Stimulated activated CD4-positive, alpha-beta T cell treated with anti-CD3 and anti-CD28 coated beads, Interleukin-12 subunit alpha, Interleukin-12 subunit beta, amount 100 ng/mL, for 48 hours (primary cell): ENCODE data around the gene TTC24.

Experiments used
- DNase-seq, 3 donors: peaks; one replicate each; pipeline ENCODE4 v3.0.0-alpha.2; 2020; ENCODE audit warnings: low read depth in 2 of 3, low spot score in 1 of 3

TTC24 gene

GRCh38 chr1:156553860-156554485, 25.6 kb upstream of the TTC24 start:
- no peak for DNase-seq

- DNase-seq: no peak
Measured at GRCh38 chr1:156554971-156555370, 24.6 kb upstream of the TTC24 start.

GRCh38 chr1:156555715-156556114, 23.8 kb upstream of the TTC24 start:
- no peak for DNase-seq

GRCh38 chr1:156556354-156556753, 23.2 kb upstream of the TTC24 start:
- no peak for DNase-seq

- no peak for DNase-seq
Measured at GRCh38 chr1:156559086-156559796, 20.3 kb upstream of the TTC24 start.

GRCh38 chr1:156559797-156560385, 19.6 kb upstream of the TTC24 start:
- no peak for DNase-seq

- DNase-seq: no peak
Measured at GRCh38 chr1:156560585-156561163, 18.8 kb upstream of the TTC24 start.

- DNase-seq: no peak
Measured at GRCh38 chr1:156565519-156565918, 14.0 kb upstream of the TTC24 start.

GRCh38 chr1:156566436-156566835, 13.1 kb upstream of the TTC24 start:
- DNase-seq: no peak

GRCh38 chr1:156571261-156571852, 8.2 kb upstream of the TTC24 start:
- DNase-seq: no peak

- DNase-seq: peak in 2 of 3 donors; percentile 50 to 73
Measured at GRCh38 chr1:156571919-156572662, 7.4 kb upstream of the TTC24 start, which contains the start of gene IQGAP3. TSS of gene IQGAP3 (minus strand) at chr1:156572565. CDS start at chr1:156572529, 36 bp downstream.

GRCh38 chr1:156572663-156573018, 6.9 kb upstream of the TTC24 start:
- no peak for DNase-seq

GRCh38 chr1:156574039-156574633, 5.4 kb upstream of the TTC24 start:
- DNase-seq: no peak

- no peak for DNase-seq
Measured at GRCh38 chr1:156577550-156577949, 2.0 kb upstream of the TTC24 start.

GRCh38 chr1:156578055-156578454, 1.5 kb upstream of the TTC24 start:
- DNase-seq: no peak

- no peak for DNase-seq
Measured at GRCh38 chr1:156581661-156582387, 2.3 kb downstream of the TTC24 start.

- DNase-seq: no peak
Measured at GRCh38 chr1:156582388-156583017, 3.0 kb downstream of the TTC24 start.

GRCh38 chr1:156583821-156584622, 4.5 kb downstream of the TTC24 start:
- DNase-seq: peak; percentile 53 to 90 (median 68)

GRCh38 chr1:156584813-156585212, 5.3 kb downstream of the TTC24 start:
- no peak for DNase-seq
